Smooth muscle cell of the coronary artery (primary cell): ENCODE data around the gene CLEC7A. TPM values are rescaled to one million over a fixed set of nuclear protein-coding genes. Genes with fewer than 3 reads are reported as not detected.

Experiments used
- total RNA-seq: library from RNA; depleted of rRNA; stranded (reverse); fragments of >200 nt; gene quantifications from 2 replicates; pipeline ENCODE4 v1.2.3, GENCODE V29; 2014; ENCODE audit warnings: low replicate concordance

Gene CLEC7A
- not detected in 2 replicates for total RNA-seq

GRCh38 chr12:10130042-10130441, at the start of gene CLEC7A:
Gene CLEC7A, minus strand, starts transcription at chr12:10130199. Its CDS starts 117 bp downstream, at chr12:10130082.

GRCh38 chr12:10178821-10179220, 48.8 kb upstream of the CLEC7A start, which contains the start of gene TMEM52B:
Gene TMEM52B, plus strand, starts transcription at chr12:10179032. Its CDS starts 543 bp downstream, at chr12:10179575.

GRCh38 chr12:10171973-10172728, 42.2 kb upstream of the CLEC7A start, which contains the start of gene OLR1:
Gene OLR1, minus strand, starts transcription at chr12:10172132. Its CDS starts 55 bp downstream, at chr12:10172077.

GRCh38 chr12:10098791-10099190, 31.2 kb downstream of the CLEC7A start, which contains the start of gene CLEC1A:
Gene CLEC1A, minus strand, starts transcription at chr12:10098985. Its CDS starts 63 bp downstream, at chr12:10098922.

Other genes with a start within 250 kb of the CLEC7A start
- gene KLRF2, start 248.7 kb downstream of the CLEC7A start, total RNA-seq, result not detected in 2 replicates
- gene CLEC2A, start 197.8 kb downstream of the CLEC7A start, total RNA-seq, result 5.6 TPM in 1 of 2 replicates, not detected in the other
- not detected in 2 replicates for gene CLEC12A, start 158.8 kb downstream of the CLEC7A start, total RNA-seq
- gene CLEC1B, start 131.1 kb downstream of the CLEC7A start, total RNA-seq, result not detected in 2 replicates
- gene CLEC12B, start 119.6 kb downstream of the CLEC7A start, total RNA-seq, result 0.15 TPM in 1 of 2 replicates, not detected in the other
- gene CLEC9A, start 99.5 kb downstream of the CLEC7A start, total RNA-seq, result not detected in 2 replicates
- 0.12 TPM in 1 of 2 replicates, not detected in the other for gene CLEC1A, start 31.2 kb downstream of the CLEC7A start, total RNA-seq
- not detected in 2 replicates for gene OLR1, start 41.9 kb upstream of the CLEC7A start, total RNA-seq
- not detected in 2 replicates for gene TMEM52B, start 48.8 kb upstream of the CLEC7A start, total RNA-seq
- 44.0 and 72.3 TPM in 2 replicates for gene GABARAPL1, start 82.7 kb upstream of the CLEC7A start, total RNA-seq
- gene KLRD1, start 177.7 kb upstream of the CLEC7A start, total RNA-seq, result under 0.01 TPM in 2 replicates